ENCODE data around the gene RTL1.

- no peak for TF ChIP-seq CTCF (IDR thresholded peaks at IDR 0.05; ENCODE audit: borderline replicate concordance, extremely low read depth, low read length, poor library complexity, severe bottlenecking)
- no peak for TF ChIP-seq EZH2 (IDR thresholded peaks at IDR 0.05; ENCODE audit: borderline replicate concordance, low read depth, low read length, severe bottlenecking)
Measured at GRCh38 chr14:100835548-100836310, 67.8 kb downstream of the RTL1 start.

All from DND-41 (cell line).